ENCODE measurements around the gene BBS9. TPM values are rescaled to one million over a fixed set of nuclear protein-coding genes. Genes with fewer than 3 reads are reported as not detected.

Gene BBS9
- total and polyA plus RNA-seq, 8 donors = 2.6 to 10.8 (median 6.0) TPM

DNA sequence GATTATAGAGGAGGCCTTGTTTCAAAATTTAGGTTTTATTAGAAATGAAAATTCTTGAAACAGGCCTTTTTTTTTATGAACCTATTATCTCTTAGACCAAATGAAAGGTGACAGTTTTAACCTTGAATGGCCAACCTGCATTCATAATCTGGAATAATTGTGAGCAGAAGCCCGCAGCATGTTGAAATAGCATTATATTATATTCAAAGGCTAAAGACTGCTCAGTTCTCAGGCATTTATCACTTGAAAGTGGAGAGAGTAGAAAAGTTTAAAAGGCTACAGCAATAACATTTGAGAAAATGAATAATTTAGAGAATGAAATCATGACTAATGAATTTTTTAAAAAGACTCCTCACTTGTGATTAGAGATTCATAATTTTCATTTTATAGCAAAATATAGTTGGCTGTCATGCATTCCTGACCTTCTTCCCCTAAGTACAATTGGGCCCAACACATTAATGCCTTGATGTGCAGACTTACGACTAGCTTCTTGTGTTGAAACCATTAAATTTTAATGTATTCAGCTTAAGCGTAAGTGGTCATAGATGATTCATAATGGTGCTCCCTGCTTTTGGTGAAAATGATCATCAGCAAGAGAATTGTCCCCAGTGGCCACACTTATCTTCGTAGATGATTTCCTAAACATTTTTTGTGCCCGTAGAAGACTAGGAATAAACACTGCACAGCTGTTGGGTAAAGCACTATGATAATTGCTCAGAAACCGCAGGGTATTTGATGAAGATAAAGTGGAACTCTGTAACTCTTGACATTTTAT lies 429.4 kb downstream of the BBS9 start:
- Histone ChIP-seq H3K27ac (no peak overlapping the region), H3K9me3 (no peaks in the 10 kb centered on the region), H3K4me3 (no peak overlapping the region), H3K36me3 (no peaks in the 10 kb centered on the region), H3K27me3 (no peaks in the 10 kb centered on the region), H3K4me1 (no peaks in the 10 kb centered on the region)
- DNase-seq = no peak
- no peak for FAIRE-seq
- no peak for TF ChIP-seq CTCF (IDR thresholded peaks at IDR 0.05)
- peak in 1 of 4 donors; percentile 22 for ATAC-seq
- intact Hi-C loops (cut with DNase I) = no loop called here
- 87 to 91% methylated on average over 6 of the region's 6 CpGs for WGBS, 2 donors

DNA sequence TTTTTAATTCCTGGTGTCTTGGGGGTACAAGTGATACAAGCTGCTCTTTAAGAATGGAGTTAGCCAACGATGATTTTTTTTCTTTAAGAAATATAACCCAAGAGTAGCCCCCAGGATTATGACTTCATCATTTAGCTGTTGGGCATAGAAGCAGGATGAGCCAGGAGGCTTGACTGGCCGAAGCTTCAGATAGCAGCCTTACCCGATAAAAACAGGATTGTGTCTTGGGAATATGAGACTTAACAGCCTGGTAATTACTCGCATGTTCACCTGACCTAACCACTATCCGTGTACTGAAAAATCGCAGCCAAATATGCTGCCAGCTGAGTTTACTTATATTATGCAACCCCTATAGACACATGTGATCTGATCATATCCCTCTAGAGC lies 430.0 kb downstream of the BBS9 start:
- no peak overlapping the region for H3K4me3 ChIP-seq
- ATAC-seq (no peak), FAIRE-seq (no peak), DNase-seq (no peak)
- H3K9me3 ChIP-seq = no peaks in the 10 kb centered on the region
- intact Hi-C loops (cut with DNase I) = no loop called here
- H3K27ac ChIP-seq = no peak overlapping the region
- no peaks in the 10 kb centered on the region for H3K27me3 ChIP-seq
- TF ChIP-seq CTCF (IDR thresholded peaks at IDR 0.05) = no peak
- no peaks in the 10 kb centered on the region for H3K36me3 ChIP-seq
- WGBS, 2 donors = 74 to 78% methylated on average over 6 of the region's 6 CpGs
- H3K4me1 ChIP-seq = no peaks in the 10 kb centered on the region

- no peaks in the 10 kb centered on the region for H3K36me3 ChIP-seq
- DNase-seq (no peak), FAIRE-seq (no peak), ATAC-seq (no peak)
- H3K9me3 ChIP-seq = no peaks in the 10 kb centered on the region
- no peak overlapping the region for H3K4me3 ChIP-seq
- no peaks in the 10 kb centered on the region for H3K4me1 ChIP-seq
- H3K27ac ChIP-seq = no peak overlapping the region
- TF ChIP-seq CTCF (IDR thresholded peaks at IDR 0.05) = no peak
- H3K27me3 ChIP-seq = no peaks in the 10 kb centered on the region
- intact Hi-C loops (cut with DNase I) = no loop called here
These were observed 433.6 kb downstream of the BBS9 start for GRCh38 chr7:33562996-33563395.

- intact Hi-C loops (cut with DNase I) = no loop called here
- ATAC-seq = no peak
- 84 to 98% methylated on average over 7 of the region's 7 CpGs for WGBS, 2 donors
- no peak for FAIRE-seq
- no peaks in the 10 kb centered on the region for H3K4me1 ChIP-seq
- no peak overlapping the region for H3K4me3 ChIP-seq
- no peak for DNase-seq
- no peaks in the 10 kb centered on the region for H3K9me3 ChIP-seq
- H3K27ac ChIP-seq = no peak overlapping the region
- no peak for TF ChIP-seq CTCF (IDR thresholded peaks at IDR 0.05)
- no peaks in the 10 kb centered on the region for H3K36me3 ChIP-seq
- no peaks in the 10 kb centered on the region for H3K27me3 ChIP-seq
These were observed 434.3 kb downstream of the BBS9 start for GRCh38 chr7:33563651-33564050.

GRCh38 chr7:33578166-33578565 lies 448.8 kb downstream of the BBS9 start:
- intact Hi-C loops (cut with DNase I) = no loop called here
- no peak for DNase-seq
- ATAC-seq = no peak
- no peak for TF ChIP-seq CTCF (IDR thresholded peaks at IDR 0.05)
- Histone ChIP-seq H3K9me3 (no peaks in the 10 kb centered on the region), H3K36me3 (no peaks in the 10 kb centered on the region), H3K27me3 (no peaks in the 10 kb centered on the region), H3K27ac (no peak overlapping the region), H3K4me3 (no peak overlapping the region), H3K4me1 (no peaks in the 10 kb centered on the region)
- WGBS, 2 donors = 95% methylated on average over 1 of the region's 1 CpG
- FAIRE-seq = no peak

Measured in pancreas (tissue), 10 donors.